WTC11 (cell line): ENCODE measurements around the gene MRPS21. TPM values are rescaled to one million over a fixed set of nuclear protein-coding genes. Genes with fewer than 3 reads are reported as not detected.

ENCODE experiments used
- CREB1 ChIP-seq: sonication (generic); formaldehyde crosslinking; IDR thresholded peaks from 2 replicates; pipeline ENCODE4 v1.8.0; 2023; ENCODE audit warnings: mild to moderate bottlenecking, missing genetic modification reagents
- GABPB1 ChIP-seq: sonication (generic); formaldehyde crosslinking; IDR thresholded peaks from 2 replicates; pipeline ENCODE4 v1.8.1; 2023; ENCODE audit warnings: mild to moderate bottlenecking, missing genetic modification reagents
- GRHL2 ChIP-seq: fragments of 250-450 bp; sonication (Bioruptor Pico); IDR thresholded peaks from 2 replicates; pipeline ENCODE4 v1.8.0; 2022; ENCODE audit warnings: mild to moderate bottlenecking, moderate library complexity; ENCODE audit not compliant: insufficient replicate concordance, severe bottlenecking
- JAZF1 ChIP-seq: fragments of 250-450 bp; sonication (Bioruptor Pico); IDR thresholded peaks from 2 replicates; pipeline ENCODE4 v1.9.0; 2021; ENCODE audit warnings: moderate library complexity, mild to moderate bottlenecking, inconsistent platforms
- JUN ChIP-seq: sonication (generic); formaldehyde crosslinking; IDR thresholded peaks from 2 replicates; pipeline ENCODE4 v1.8.0; 2023; ENCODE audit warnings: mild to moderate bottlenecking, missing genetic modification reagents
- MXD4 ChIP-seq: fragments of 250-450 bp; sonication (Bioruptor Pico); IDR thresholded peaks from 2 replicates; pipeline ENCODE4 v1.8.0; 2021; ENCODE audit warnings: mild to moderate bottlenecking, moderate library complexity, borderline replicate concordance
- NR2C2 ChIP-seq: sonication (generic); formaldehyde crosslinking; IDR thresholded peaks from 2 replicates; pipeline ENCODE4 v1.8.0; 2022; ENCODE audit warnings: mild to moderate bottlenecking, missing genetic modification reagents
- OVOL2 ChIP-seq: fragments of 250-450 bp; sonication (Bioruptor Pico); IDR thresholded peaks from 2 replicates; pipeline ENCODE4 v1.9.0; 2021; ENCODE audit warnings: mild to moderate bottlenecking, borderline replicate concordance
- PRRX2 ChIP-seq: fragments of 250-450 bp; sonication (Bioruptor Pico); IDR thresholded peaks from 2 replicates; pipeline ENCODE4 v1.8.0; 2021; ENCODE audit warnings: mild to moderate bottlenecking
- RORB ChIP-seq: fragments of 250-450 bp; sonication (Bioruptor Pico); IDR thresholded peaks from 2 replicates; pipeline ENCODE4 v1.9.0; 2021; ENCODE audit warnings: mild to moderate bottlenecking
- SP1 ChIP-seq: sonication (generic); formaldehyde crosslinking; conservative IDR thresholded peaks from 2 replicates; pipeline ENCODE4 v1.8.1; 2022; ENCODE audit warnings: missing genetic modification reagents
- TCF7 ChIP-seq: sonication (generic); formaldehyde crosslinking; IDR thresholded peaks from 2 replicates; pipeline ENCODE4 v1.8.0; 2022; ENCODE audit warnings: mild to moderate bottlenecking, low read depth, missing genetic modification reagents, moderate library complexity
- TP53 ChIP-seq: sonication (generic); formaldehyde crosslinking; IDR thresholded peaks from 2 replicates; pipeline ENCODE4 v1.8.1; 2023; ENCODE audit warnings: mild to moderate bottlenecking, missing genetic modification reagents
- ZNF671 ChIP-seq: fragments of 250-450 bp; sonication (Bioruptor Pico); IDR thresholded peaks from 2 replicates; pipeline ENCODE4 v1.8.0; 2021; ENCODE audit warnings: mild to moderate bottlenecking
- total RNA-seq: library from RNA; stranded (reverse); gene quantifications from 3 replicates; pipeline ENCODE4 v1.2.3, GENCODE V29; 2021
- TF ChIP-seq, protein P1 (sequence below): fragments of 250-450 bp; sonication (Bioruptor Pico); IDR thresholded peaks from 2 replicates; pipeline ENCODE4 v1.9.0; 2021; ENCODE audit warnings: mild to moderate bottlenecking, borderline replicate concordance
- TF ChIP-seq, protein P2 (sequence below): sonication (generic); formaldehyde crosslinking; IDR thresholded peaks from 2 replicates; pipeline ENCODE4 v1.8.1; 2022; ENCODE audit warnings: missing genetic modification reagents, borderline replicate concordance
- TF ChIP-seq, protein P3 (sequence below): sonication (generic); formaldehyde crosslinking; IDR thresholded peaks from 2 replicates; pipeline ENCODE4 v1.8.0; 2023; ENCODE audit warnings: mild to moderate bottlenecking, missing genetic modification reagents
- TF ChIP-seq, protein P4 (sequence below): sonication (generic); formaldehyde crosslinking; IDR thresholded peaks from 2 replicates; pipeline ENCODE4 v1.8.0; 2022; ENCODE audit warnings: mild to moderate bottlenecking, missing genetic modification reagents
- TF ChIP-seq, protein P5 (sequence below): fragments of 250-450 bp; sonication (Bioruptor Pico); IDR thresholded peaks from 2 replicates; pipeline ENCODE4 v1.9.0; 2021; ENCODE audit warnings: mild to moderate bottlenecking
- TF ChIP-seq, protein P6 (sequence below): sonication (generic); formaldehyde crosslinking; IDR thresholded peaks from 2 replicates; pipeline ENCODE4 v1.8.0; 2022; ENCODE audit warnings: mild to moderate bottlenecking, missing genetic modification reagents
- TF ChIP-seq, protein P7 (sequence below): sonication (generic); formaldehyde crosslinking; IDR thresholded peaks from 2 replicates; pipeline ENCODE4 v1.8.1; 2023; ENCODE audit warnings: mild to moderate bottlenecking, missing genetic modification reagents
- TF ChIP-seq, protein P8 (sequence below): fragments of 250-450 bp; sonication (Bioruptor Pico); IDR thresholded peaks from 2 replicates; pipeline ENCODE4 v2.1.2; 2022; ENCODE audit warnings: mild to moderate bottlenecking, moderate library complexity
- TF ChIP-seq, protein P9 (sequence below): sonication (generic); formaldehyde crosslinking; conservative IDR thresholded peaks from 2 replicates; pipeline ENCODE4 v1.8.1; 2023; ENCODE audit warnings: mild to moderate bottlenecking, low read depth, missing genetic modification reagents, moderate library complexity

The MRPS21 gene
- total RNA-seq, 1 experiment from 2014 or later = 105 TPM

DNA sequence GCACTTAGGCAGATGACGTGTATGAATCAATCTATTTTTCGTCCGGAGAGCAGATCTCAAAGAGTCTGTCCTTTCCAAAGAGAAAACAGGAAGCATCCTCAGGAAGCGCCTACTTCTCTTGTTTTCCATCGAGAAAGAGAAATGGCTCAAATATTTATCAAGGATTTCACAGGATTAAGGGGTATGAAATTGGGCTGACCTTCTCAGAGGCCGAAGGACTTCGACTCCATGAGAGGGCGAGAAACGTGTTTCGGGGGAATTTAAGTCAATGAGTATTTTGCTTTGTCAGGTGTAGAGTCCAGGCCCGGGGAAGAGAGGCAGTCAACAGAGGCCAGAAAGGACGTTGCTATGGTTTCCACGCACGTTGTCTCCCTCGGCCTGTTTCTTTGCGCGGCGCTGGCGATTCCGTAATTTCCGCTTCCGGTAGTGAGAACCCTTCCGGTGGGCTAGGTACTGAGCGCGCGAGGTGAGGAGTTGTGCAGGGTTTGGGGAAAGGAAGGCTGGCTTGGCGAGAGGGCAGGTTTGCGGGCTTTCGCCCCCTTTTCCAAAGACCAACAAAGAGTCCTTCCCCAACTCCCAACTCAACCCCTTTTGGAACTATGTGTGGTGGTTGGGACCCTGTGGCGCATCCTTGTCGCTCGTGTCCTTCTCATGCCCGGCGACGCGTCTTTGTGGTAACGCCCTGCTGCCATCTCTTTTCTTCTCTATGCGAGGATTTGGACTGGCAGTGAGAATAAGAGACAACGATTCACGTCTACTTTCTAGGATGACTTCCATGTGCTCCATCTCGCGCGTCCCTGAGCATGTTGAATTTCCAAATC, at the start of gene MRPS21 (continued):
- TF ChIP-seq, protein P1, sequence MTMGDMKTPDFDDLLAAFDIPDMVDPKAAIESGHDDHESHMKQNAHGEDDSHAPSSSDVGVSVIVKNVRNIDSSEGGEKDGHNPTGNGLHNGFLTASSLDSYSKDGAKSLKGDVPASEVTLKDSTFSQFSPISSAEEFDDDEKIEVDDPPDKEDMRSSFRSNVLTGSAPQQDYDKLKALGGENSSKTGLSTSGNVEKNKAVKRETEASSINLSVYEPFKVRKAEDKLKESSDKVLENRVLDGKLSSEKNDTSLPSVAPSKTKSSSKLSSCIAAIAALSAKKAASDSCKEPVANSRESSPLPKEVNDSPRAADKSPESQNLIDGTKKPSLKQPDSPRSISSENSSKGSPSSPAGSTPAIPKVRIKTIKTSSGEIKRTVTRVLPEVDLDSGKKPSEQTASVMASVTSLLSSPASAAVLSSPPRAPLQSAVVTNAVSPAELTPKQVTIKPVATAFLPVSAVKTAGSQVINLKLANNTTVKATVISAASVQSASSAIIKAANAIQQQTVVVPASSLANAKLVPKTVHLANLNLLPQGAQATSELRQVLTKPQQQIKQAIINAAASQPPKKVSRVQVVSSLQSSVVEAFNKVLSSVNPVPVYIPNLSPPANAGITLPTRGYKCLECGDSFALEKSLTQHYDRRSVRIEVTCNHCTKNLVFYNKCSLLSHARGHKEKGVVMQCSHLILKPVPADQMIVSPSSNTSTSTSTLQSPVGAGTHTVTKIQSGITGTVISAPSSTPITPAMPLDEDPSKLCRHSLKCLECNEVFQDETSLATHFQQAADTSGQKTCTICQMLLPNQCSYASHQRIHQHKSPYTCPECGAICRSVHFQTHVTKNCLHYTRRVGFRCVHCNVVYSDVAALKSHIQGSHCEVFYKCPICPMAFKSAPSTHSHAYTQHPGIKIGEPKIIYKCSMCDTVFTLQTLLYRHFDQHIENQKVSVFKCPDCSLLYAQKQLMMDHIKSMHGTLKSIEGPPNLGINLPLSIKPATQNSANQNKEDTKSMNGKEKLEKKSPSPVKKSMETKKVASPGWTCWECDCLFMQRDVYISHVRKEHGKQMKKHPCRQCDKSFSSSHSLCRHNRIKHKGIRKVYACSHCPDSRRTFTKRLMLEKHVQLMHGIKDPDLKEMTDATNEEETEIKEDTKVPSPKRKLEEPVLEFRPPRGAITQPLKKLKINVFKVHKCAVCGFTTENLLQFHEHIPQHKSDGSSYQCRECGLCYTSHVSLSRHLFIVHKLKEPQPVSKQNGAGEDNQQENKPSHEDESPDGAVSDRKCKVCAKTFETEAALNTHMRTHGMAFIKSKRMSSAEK (CRISPR knock-in tag) = no peak
- TF ChIP-seq OVOL2 (CRISPR knock-in tag) = no peak
- TF ChIP-seq, protein P2, sequence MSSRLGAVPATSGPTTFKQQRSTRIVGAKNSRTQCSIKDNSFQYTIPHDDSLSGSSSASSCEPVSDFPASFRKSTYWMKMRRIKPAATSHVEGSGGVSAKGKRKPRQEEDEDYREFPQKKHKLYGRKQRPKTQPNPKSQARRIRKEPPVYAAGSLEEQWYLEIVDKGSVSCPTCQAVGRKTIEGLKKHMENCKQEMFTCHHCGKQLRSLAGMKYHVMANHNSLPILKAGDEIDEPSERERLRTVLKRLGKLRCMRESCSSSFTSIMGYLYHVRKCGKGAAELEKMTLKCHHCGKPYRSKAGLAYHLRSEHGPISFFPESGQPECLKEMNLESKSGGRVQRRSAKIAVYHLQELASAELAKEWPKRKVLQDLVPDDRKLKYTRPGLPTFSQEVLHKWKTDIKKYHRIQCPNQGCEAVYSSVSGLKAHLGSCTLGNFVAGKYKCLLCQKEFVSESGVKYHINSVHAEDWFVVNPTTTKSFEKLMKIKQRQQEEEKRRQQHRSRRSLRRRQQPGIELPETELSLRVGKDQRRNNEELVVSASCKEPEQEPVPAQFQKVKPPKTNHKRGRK (CRISPR knock-in tag) = no peak
- no peak for TF ChIP-seq GRHL2
- no peak for TF ChIP-seq TP53 (CRISPR knock-in tag)
- TF ChIP-seq, protein P3, sequence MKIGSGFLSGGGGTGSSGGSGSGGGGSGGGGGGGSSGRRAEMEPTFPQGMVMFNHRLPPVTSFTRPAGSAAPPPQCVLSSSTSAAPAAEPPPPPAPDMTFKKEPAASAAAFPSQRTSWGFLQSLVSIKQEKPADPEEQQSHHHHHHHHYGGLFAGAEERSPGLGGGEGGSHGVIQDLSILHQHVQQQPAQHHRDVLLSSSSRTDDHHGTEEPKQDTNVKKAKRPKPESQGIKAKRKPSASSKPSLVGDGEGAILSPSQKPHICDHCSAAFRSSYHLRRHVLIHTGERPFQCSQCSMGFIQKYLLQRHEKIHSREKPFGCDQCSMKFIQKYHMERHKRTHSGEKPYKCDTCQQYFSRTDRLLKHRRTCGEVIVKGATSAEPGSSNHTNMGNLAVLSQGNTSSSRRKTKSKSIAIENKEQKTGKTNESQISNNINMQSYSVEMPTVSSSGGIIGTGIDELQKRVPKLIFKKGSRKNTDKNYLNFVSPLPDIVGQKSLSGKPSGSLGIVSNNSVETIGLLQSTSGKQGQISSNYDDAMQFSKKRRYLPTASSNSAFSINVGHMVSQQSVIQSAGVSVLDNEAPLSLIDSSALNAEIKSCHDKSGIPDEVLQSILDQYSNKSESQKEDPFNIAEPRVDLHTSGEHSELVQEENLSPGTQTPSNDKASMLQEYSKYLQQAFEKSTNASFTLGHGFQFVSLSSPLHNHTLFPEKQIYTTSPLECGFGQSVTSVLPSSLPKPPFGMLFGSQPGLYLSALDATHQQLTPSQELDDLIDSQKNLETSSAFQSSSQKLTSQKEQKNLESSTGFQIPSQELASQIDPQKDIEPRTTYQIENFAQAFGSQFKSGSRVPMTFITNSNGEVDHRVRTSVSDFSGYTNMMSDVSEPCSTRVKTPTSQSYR (CRISPR knock-in tag) = no peak
- TF ChIP-seq, protein P4, sequence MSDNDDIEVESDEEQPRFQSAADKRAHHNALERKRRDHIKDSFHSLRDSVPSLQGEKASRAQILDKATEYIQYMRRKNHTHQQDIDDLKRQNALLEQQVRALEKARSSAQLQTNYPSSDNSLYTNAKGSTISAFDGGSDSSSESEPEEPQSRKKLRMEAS (CRISPR knock-in tag) = peak; percentile 89
- no peak for TF ChIP-seq JUN (CRISPR knock-in tag)
- TF ChIP-seq ZNF671 = no peak
- TF ChIP-seq PRRX2 = no peak
- no peak for TF ChIP-seq TCF7 (CRISPR knock-in tag)
- TF ChIP-seq, protein P5, sequence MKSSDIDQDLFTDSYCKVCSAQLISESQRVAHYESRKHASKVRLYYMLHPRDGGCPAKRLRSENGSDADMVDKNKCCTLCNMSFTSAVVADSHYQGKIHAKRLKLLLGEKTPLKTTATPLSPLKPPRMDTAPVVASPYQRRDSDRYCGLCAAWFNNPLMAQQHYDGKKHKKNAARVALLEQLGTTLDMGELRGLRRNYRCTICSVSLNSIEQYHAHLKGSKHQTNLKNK (CRISPR knock-in tag) = no peak
- TF ChIP-seq JAZF1 = no peak
- no peak for TF ChIP-seq RORB
- TF ChIP-seq, protein P6, sequence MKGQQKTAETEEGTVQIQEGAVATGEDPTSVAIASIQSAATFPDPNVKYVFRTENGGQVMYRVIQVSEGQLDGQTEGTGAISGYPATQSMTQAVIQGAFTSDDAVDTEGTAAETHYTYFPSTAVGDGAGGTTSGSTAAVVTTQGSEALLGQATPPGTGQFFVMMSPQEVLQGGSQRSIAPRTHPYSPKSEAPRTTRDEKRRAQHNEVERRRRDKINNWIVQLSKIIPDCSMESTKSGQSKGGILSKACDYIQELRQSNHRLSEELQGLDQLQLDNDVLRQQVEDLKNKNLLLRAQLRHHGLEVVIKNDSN (CRISPR knock-in tag) = no peak
- TF ChIP-seq GABPB1 (CRISPR knock-in tag) = peak; percentile 85
- TF ChIP-seq MXD4 (CRISPR knock-in tag) = no peak
- peak; percentile 45; the same call in 1 of the 2 replicates for TF ChIP-seq SP1
- TF ChIP-seq, protein P7, sequence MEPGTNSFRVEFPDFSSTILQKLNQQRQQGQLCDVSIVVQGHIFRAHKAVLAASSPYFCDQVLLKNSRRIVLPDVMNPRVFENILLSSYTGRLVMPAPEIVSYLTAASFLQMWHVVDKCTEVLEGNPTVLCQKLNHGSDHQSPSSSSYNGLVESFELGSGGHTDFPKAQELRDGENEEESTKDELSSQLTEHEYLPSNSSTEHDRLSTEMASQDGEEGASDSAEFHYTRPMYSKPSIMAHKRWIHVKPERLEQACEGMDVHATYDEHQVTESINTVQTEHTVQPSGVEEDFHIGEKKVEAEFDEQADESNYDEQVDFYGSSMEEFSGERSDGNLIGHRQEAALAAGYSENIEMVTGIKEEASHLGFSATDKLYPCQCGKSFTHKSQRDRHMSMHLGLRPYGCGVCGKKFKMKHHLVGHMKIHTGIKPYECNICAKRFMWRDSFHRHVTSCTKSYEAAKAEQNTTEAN (CRISPR knock-in tag) = no peak
- no peak for TF ChIP-seq NR2C2 (CRISPR knock-in tag)
- no peak for TF ChIP-seq CREB1 (CRISPR knock-in tag)
- TF ChIP-seq, protein P8, sequence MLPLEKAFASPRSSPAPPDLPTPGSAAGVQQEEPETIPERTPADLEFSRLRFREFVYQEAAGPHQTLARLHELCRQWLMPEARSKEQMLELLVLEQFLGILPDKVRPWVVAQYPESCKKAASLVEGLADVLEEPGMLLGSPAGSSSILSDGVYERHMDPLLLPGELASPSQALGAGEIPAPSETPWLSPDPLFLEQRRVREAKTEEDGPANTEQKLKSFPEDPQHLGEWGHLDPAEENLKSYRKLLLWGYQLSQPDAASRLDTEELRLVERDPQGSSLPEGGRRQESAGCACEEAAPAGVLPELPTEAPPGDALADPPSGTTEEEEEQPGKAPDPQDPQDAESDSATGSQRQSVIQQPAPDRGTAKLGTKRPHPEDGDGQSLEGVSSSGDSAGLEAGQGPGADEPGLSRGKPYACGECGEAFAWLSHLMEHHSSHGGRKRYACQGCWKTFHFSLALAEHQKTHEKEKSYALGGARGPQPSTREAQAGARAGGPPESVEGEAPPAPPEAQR (CRISPR knock-in tag) = no peak
- TF ChIP-seq, protein P9, sequence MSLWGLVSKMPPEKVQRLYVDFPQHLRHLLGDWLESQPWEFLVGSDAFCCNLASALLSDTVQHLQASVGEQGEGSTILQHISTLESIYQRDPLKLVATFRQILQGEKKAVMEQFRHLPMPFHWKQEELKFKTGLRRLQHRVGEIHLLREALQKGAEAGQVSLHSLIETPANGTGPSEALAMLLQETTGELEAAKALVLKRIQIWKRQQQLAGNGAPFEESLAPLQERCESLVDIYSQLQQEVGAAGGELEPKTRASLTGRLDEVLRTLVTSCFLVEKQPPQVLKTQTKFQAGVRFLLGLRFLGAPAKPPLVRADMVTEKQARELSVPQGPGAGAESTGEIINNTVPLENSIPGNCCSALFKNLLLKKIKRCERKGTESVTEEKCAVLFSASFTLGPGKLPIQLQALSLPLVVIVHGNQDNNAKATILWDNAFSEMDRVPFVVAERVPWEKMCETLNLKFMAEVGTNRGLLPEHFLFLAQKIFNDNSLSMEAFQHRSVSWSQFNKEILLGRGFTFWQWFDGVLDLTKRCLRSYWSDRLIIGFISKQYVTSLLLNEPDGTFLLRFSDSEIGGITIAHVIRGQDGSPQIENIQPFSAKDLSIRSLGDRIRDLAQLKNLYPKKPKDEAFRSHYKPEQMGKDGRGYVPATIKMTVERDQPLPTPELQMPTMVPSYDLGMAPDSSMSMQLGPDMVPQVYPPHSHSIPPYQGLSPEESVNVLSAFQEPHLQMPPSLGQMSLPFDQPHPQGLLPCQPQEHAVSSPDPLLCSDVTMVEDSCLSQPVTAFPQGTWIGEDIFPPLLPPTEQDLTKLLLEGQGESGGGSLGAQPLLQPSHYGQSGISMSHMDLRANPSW (CRISPR knock-in tag) = no peak
